MCF 10A (cell line): ENCODE results near the gene RALGAPB. TPM values are rescaled to one million over a fixed set of nuclear protein-coding genes. Genes with fewer than 3 reads are reported as not detected.

ENCODE experiments used
- Bru-seq: library from RNA; stranded (reverse); fragments of 400-500 nt; gene quantifications from one replicate; lab custom pipeline; 2021; lab: Mats Ljungman, UMichigan
- BruChase-seq, 2 experiments: library from RNA; stranded (reverse); fragments of 400-500 nt; gene quantifications; one replicate each; lab custom pipeline; 2021; lab: Mats Ljungman, UMichigan
- BruUV-seq: library from RNA; stranded (reverse); fragments of 400-500 nt; replicated peaks from 2 replicates; lab custom pipeline; 2021; lab: Mats Ljungman, UMichigan
- CTCF ChIA-PET: fragments of 300-600 bp; sonication (Branson Sonifier 250); formaldehyde crosslinking; extraction: SDS; loops from one replicate; lab custom pipeline; 2021; ENCODE audit warnings: antibody characterized with exemption, inconsistent platforms; lab: Yijun Ruan, JAX
- POLR2A ChIA-PET: fragments of 300-600, 350-650 bp; sonication (Branson Sonifier 250); formaldehyde crosslinking; extraction: SDS; loops from one replicate; lab custom pipeline; 2020; ENCODE audit warnings: antibody characterized with exemption, inconsistent platforms; lab: Yijun Ruan, JAX
- DNase-seq: peaks from one replicate; pipeline ENCODE4 v3.0.0-alpha.2; 2018; ENCODE audit not compliant: unreplicated experiment
- H3K27ac Mint-ChIP-seq: one replicate; pipeline ENCODE4 v1.8.0; 2022; ENCODE audit warnings: mild to moderate bottlenecking, low read depth, mixed read lengths; ENCODE audit not compliant: unreplicated experiment
- H3K27me3 Mint-ChIP-seq: one replicate; pipeline ENCODE4 v1.8.0; 2022; ENCODE audit warnings: mixed read lengths; ENCODE audit not compliant: insufficient read depth, unreplicated experiment
- H3K36me3 Mint-ChIP-seq: one replicate; pipeline ENCODE4 v1.8.0; 2022; ENCODE audit warnings: mild to moderate bottlenecking, moderate library complexity, mixed read lengths; ENCODE audit not compliant: insufficient read depth, unreplicated experiment
- H3K4me1 Mint-ChIP-seq: one replicate; pipeline ENCODE4 v1.8.0; 2022; ENCODE audit warnings: mixed read lengths; ENCODE audit not compliant: insufficient read depth, unreplicated experiment
- H3K4me3 Mint-ChIP-seq: one replicate; pipeline ENCODE4 v1.8.0; 2022; ENCODE audit warnings: mild to moderate bottlenecking, moderate library complexity, mixed read lengths; ENCODE audit not compliant: unreplicated experiment
- H3K9me3 Mint-ChIP-seq: one replicate; pipeline ENCODE4 v1.8.0; 2022; ENCODE audit warnings: mixed read lengths; ENCODE audit not compliant: unreplicated experiment
- intact Hi-C: fragments of 100-400 bp; cut with micrococcal nuclease; formaldehyde crosslinking; loops from 2 replicates; pipeline ENCODE4 v1.14.1; 2022
- long read RNA-seq: library from polyadenylated mRNA; stranded (forward); transcript quantifications from one replicate; pipeline ENCODE4 v2.0.0, GENCODE V29; 2022
- total RNA-seq: library from RNA; stranded (reverse); gene quantifications from 2 replicates; pipeline ENCODE4 v1.2.3, GENCODE V29; 2022
- TF ChIP-seq, protein P1 (sequence below): fragments of 200-600 bp; IDR thresholded peaks from one replicate; pipeline ENCODE4 v1.8.0; 2022; ENCODE audit warnings: antibody characterized with exemption, mild to moderate bottlenecking; ENCODE audit not compliant: unreplicated experiment

RALGAPB gene
- total RNA-seq = 33.8 and 37.3 TPM in 2 replicates
- percentile 85 among the genes with signal in this experiment for Bru-seq, nascent RNA
- percentile 88 among the genes with signal in this experiment for BruChase-seq, experiment 1, labeled RNA remaining after a 6-hour chase
- percentile 88 among the genes with signal in this experiment for BruChase-seq, experiment 2, labeled RNA remaining after a 2-hour chase
- long read RNA-seq, full-length matches to known transcripts = 14 of 54 reads
- long read RNA-seq, partial matches to known transcripts = 11 of 54 reads
- long read RNA-seq, other reads (novel, unspliced or antisense) = 29 of 54 reads

DNA sequence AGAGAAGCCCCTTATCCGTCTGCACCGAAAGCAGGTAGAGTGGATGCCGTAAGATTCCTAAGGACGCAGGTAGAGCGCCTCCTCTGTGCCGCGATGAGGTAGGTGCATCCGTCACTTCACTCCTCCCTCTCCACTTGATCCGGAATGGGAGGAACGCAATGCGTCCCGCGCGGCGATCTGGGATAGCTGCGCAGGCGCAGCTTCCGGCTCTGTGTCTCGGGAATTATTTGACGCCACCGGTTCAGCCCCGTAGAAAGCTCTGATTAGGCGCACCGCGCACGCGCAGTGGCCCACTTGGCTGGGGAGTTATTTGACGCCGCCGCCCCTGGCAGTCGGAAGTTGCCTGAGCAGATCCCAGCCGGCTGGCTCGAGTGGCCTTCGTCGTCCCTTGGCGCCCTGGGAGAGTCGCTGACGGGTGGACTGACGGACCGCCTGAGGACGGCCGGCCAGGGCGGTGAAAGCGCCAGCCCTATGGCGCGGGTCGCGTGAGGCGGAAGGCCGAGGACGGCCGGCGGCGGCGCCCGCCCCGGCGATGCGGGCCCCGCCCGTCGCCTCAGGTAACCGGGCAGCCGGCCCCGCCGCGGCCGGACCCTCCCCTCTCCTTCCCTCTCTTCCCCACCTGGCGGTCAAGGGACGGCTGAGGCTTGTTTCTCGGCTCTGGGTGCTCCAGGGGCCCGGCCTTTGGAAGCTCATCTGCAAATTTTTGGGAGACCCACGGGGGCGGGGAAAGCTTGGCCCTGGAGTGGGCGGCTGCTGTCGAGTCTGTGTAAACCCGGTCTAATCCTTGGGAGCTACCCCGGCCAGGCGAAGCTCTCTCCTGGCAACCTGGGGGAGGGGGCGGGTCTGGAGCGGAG lies at the start of gene RALGAPB:
Gene RALGAPB (plus strand): TSS at position 331 of the 854 bp plus-strand sequence. CDS start 15,590 bp downstream, outside the sequence.
- ChIA-PET CTCF (interaction anchor here (0.5 to 7.2 kb wide), 33 partner anchors 8 to 473 kb away, joined by 3 to 70 read pairs (median 4); partner anchors contain the start of gene SNHG17), POLR2A (interaction anchor here (0.6 to 5.2 kb wide), 36 partner anchors 13 to 1294 kb away, joined by 3 to 147 read pairs (median 4); partner anchors contain the start of genes ACTR5, MROH8, RPN2 and SNHG17)
- intact Hi-C loops = loop anchor here (2.0 kb wide), 2 partner anchors 26 to 38 kb away; partner anchors contain the start of gene SNHG17
- H3K4me3 Mint-ChIP-seq = peak within 1 kb of the TSS; percentile 78
- TF ChIP-seq, protein P1, sequence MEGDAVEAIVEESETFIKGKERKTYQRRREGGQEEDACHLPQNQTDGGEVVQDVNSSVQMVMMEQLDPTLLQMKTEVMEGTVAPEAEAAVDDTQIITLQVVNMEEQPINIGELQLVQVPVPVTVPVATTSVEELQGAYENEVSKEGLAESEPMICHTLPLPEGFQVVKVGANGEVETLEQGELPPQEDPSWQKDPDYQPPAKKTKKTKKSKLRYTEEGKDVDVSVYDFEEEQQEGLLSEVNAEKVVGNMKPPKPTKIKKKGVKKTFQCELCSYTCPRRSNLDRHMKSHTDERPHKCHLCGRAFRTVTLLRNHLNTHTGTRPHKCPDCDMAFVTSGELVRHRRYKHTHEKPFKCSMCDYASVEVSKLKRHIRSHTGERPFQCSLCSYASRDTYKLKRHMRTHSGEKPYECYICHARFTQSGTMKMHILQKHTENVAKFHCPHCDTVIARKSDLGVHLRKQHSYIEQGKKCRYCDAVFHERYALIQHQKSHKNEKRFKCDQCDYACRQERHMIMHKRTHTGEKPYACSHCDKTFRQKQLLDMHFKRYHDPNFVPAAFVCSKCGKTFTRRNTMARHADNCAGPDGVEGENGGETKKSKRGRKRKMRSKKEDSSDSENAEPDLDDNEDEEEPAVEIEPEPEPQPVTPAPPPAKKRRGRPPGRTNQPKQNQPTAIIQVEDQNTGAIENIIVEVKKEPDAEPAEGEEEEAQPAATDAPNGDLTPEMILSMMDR = peak; percentile 46
- no peaks in the 10 kb centered on the region for H3K36me3 Mint-ChIP-seq
- no peaks in the 10 kb centered on the region for H3K27me3 Mint-ChIP-seq
- no TSS peak for BruUV-seq
- H3K9me3 Mint-ChIP-seq = no peaks in the 10 kb centered on the region
- peak; percentile 99 for DNase-seq
- H3K27ac Mint-ChIP-seq = peak within 1 kb of the TSS; percentile 81
- peaks cover 23% of the 10 kb centered on the region for H3K4me1 Mint-ChIP-seq

DNA sequence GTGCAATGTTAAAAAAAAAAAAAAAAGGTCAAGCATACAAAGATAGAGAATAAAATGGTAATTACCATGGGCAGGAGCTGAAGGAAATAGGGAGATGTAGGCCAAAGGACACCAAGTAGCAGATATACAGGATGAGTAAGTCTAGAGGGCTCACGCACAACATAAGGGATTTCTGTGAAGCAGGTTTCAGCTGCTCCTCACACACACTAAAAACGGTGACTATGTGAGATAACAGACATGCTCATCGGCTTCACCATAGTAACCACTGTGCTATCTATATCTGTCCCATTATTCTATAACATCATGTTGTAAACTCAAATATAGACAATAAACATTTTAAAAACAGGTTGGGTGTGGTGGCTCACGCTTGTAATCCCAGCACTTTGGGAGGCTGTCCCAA lies 49.1 kb upstream of the RALGAPB start:
- CTCF ChIA-PET = interaction anchor here (0.6 to 2.3 kb wide), 7 partner anchors 8 to 350 kb away, joined by 3 to 9 read pairs (median 3); no protein-coding TSS in a partner anchor
- no TSS peak for BruUV-seq
- Mint-ChIP-seq H3K27ac (no peak overlapping the region), H3K27me3 (no peaks in the 10 kb centered on the region), H3K36me3 (peaks cover 100% of the 10 kb centered on the region), H3K4me1 (peaks cover 14% of the 10 kb centered on the region), H3K9me3 (no peaks in the 10 kb centered on the region), H3K4me3 (no peak overlapping the region)
- intact Hi-C loops = no loop called here
- TF ChIP-seq, protein P1 = no peak
- DNase-seq = no peak
- POLR2A ChIA-PET = interaction anchor here (1.7 to 3.3 kb wide), 2 partner anchors 11 to 49 kb away, joined by 5 to 29 read pairs; partner anchors contain the start of genes RALGAPB and SNHG17

DNA sequence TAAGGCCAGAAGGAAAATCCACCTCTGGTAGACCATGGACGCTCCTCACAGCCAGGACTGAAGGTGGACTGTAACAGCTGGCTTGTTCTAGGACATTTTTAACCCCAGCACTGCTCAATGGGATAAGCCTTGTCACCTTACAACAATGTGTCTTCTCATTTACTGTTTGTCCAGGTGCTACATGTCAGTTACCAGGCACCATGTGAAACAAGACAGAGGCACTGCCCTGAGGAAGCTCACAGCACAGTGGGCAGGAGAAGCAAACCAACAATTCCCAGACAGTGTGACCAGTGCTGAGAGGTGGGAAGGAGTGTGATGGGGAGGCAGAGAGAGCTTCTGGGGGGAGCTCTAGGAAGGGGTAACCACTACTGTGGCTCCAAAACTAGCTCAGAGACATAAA lies 48.2 kb upstream of the RALGAPB start:
- CTCF ChIA-PET = interaction anchor here (0.9 to 3.5 kb wide), 5 partner anchors 10 to 351 kb away, joined by 3 to 15 read pairs (median 6); partner anchors contain the start of gene SNHG17
- TF ChIP-seq, protein P1 = no peak

More for the DNA sequence above, 48.2 kb upstream of the RALGAPB start:
- H3K9me3 Mint-ChIP-seq = no peaks in the 10 kb centered on the region
- intact Hi-C loops = no loop called here
- H3K4me1 Mint-ChIP-seq = peaks cover 20% of the 10 kb centered on the region
- BruUV-seq = no TSS peak
- H3K27me3 Mint-ChIP-seq = no peaks in the 10 kb centered on the region
- POLR2A ChIA-PET = interaction anchor here (0.8 to 3.3 kb wide), 3 partner anchors 10 to 48 kb away, joined by 3 to 29 read pairs (median 5); partner anchors contain the start of genes RALGAPB and SNHG17
- no peak overlapping the region for H3K27ac Mint-ChIP-seq
- H3K4me3 Mint-ChIP-seq = no peak overlapping the region
- no peak for DNase-seq
- H3K36me3 Mint-ChIP-seq = peaks cover 100% of the 10 kb centered on the region
